Hepatocyte (in vitro differentiated cells): ENCODE measurements around the gene PLOD2. TPM values are rescaled to one million over a fixed set of nuclear protein-coding genes. Genes with fewer than 3 reads are reported as not detected.

ENCODE experiments used
- DNase-seq: peaks from one replicate; pipeline ENCODE4 v3.0.0-alpha.2; 2016; ENCODE audit warnings: low spot score
- H2AFZ ChIP-seq: fragments of 200-600 bp; sonication (generic); 2 replicates; pipeline ENCODE4 v1.6.0; 2016; ENCODE audit warnings: antibody characterized with exemption, mild to moderate bottlenecking
- H3K27ac ChIP-seq: fragments of 200-600 bp; sonication (generic); 2 replicates; pipeline ENCODE4 v1.5.1; 2016; ENCODE audit warnings: mild to moderate bottlenecking
- H3K27me3 ChIP-seq: fragments of 200-600 bp; sonication (generic); 2 replicates; pipeline ENCODE4 v1.6.1; 2016
- H3K36me3 ChIP-seq: fragments of 200-600 bp; sonication (generic); replicated peaks from 2 replicates; pipeline ENCODE4 v1.5.1; 2016; ENCODE audit warnings: low read depth; ENCODE audit not compliant: insufficient read depth
- H3K4me1 ChIP-seq: fragments of 200-600 bp; sonication (generic); 2 replicates; pipeline ENCODE4 v1.5.1; 2016; ENCODE audit warnings: mild to moderate bottlenecking, moderate library complexity; ENCODE audit not compliant: insufficient read depth
- H3K4me2 ChIP-seq: fragments of 200-600 bp; sonication (generic); 2 replicates; pipeline ENCODE4 v1.6.0; 2016
- H3K4me3 ChIP-seq: fragments of 200-600 bp; sonication (generic); 2 replicates; pipeline ENCODE4 v1.5.1; 2016; ENCODE audit warnings: mild to moderate bottlenecking
- H3K79me2 ChIP-seq: fragments of 200-600 bp; sonication (generic); 2 replicates; pipeline ENCODE4 v1.6.0; 2017; ENCODE audit warnings: mild to moderate bottlenecking
- H3K9me2 ChIP-seq: fragments of 200-600 bp; sonication (generic); replicated peaks from 2 replicates; pipeline ENCODE4 v1.6.0; 2017; ENCODE audit warnings: mild to moderate bottlenecking; ENCODE audit not compliant: insufficient read depth
- H3K9me3 ChIP-seq: fragments of 200-600 bp; sonication (generic); 2 replicates; pipeline ENCODE4 v1.5.1; 2016; ENCODE audit warnings: low read depth, mild to moderate bottlenecking
- H4K20me1 ChIP-seq: fragments of 200-600 bp; sonication (generic); 2 replicates; pipeline ENCODE4 v1.6.0; 2016; ENCODE audit warnings: mild to moderate bottlenecking; ENCODE audit not compliant: insufficient read depth, poor library complexity, severe bottlenecking
- EZH2 ChIP-seq: fragments of 200-600 bp; sonication (generic); IDR thresholded peaks from 2 replicates; pipeline ENCODE4 v1.6.1; 2016; ENCODE audit warnings: antibody characterized with exemption, mild to moderate bottlenecking, borderline replicate concordance
- EZH2phosphoT487 ChIP-seq: fragments of 200-600 bp; sonication (generic); IDR thresholded peaks from one replicate; pipeline ENCODE4 v1.6.1; 2018; ENCODE audit warnings: antibody characterized with exemption, mild to moderate bottlenecking, low read depth, moderate library complexity; ENCODE audit not compliant: unreplicated experiment, severe bottlenecking
- WGBS: methylation state at CpG from one replicate; pipeline ENCODE4 v1.1.6; 2016; ENCODE audit warnings: low lambda C conversion rate; ENCODE audit errors: missing lambda C conversion rate; 5-methylcytosine and 5-hydroxymethylcytosine counted together
- polyA plus RNA-seq: library from polyadenylated mRNA; unstranded; fragments of >200 nt; fragmentation: Nextera tagmentation; extraction: Ambion mirVana; gene quantifications from 2 replicates; pipeline ENCODE4 v1.2.1, GENCODE V29; 2016
- total RNA-seq: library from RNA; depleted of rRNA; stranded (reverse); fragments of >200 nt; gene quantifications from 2 replicates; pipeline ENCODE4 v1.2.3, GENCODE V29; 2014
- TF ChIP-seq, protein P1 (sequence below): fragments of 200-600 bp; sonication (generic); IDR thresholded peaks from 2 replicates; pipeline ENCODE4 v1.5.1; 2016; ENCODE audit warnings: antibody characterized with exemption, mild to moderate bottlenecking; ENCODE audit not compliant: poor library complexity

PLOD2 gene
- total and polyA plus RNA-seq, 2 experiments from 2014 or later = 97.3 to 148 TPM

DNA sequence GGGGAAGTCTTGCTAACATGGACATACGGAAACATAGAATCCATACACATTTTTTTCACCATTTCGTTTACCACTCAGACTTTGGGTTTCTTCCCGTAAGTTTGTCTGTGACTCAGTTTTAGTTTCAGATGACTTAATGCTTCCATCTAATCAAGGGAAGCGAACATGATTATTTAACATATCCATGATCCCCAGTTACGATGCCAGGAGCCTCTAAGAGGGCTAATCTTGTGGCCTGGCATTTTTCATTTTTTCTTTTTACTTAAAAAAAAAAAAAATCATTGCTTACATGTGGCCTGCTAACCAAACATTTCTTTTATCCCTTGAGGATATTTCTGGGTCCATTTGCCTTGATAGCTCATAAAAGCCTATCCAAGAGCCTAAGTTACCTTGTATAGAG, 20.2 kb upstream of the PLOD2 start:
- Histone ChIP-seq H3K4me1 (no peaks in the 10 kb centered on the region), H3K9me3 (no peaks in the 10 kb centered on the region), H3K4me2 (no peak overlapping the region), H3K4me3 (no peak overlapping the region), H3K27me3 (no peaks in the 10 kb centered on the region), H4K20me1 (no peaks in the 10 kb centered on the region), H3K9me2 (no peaks in the 10 kb centered on the region), H3K36me3 (no peaks in the 10 kb centered on the region), H2AFZ (no peak overlapping the region), H3K79me2 (no peaks in the 10 kb centered on the region), H3K27ac (no peak overlapping the region)
- WGBS = 78% methylated on average over 5 of the region's 5 CpGs
- TF ChIP-seq EZH2phosphoT487 (no peak), EZH2 (no peak)
- TF ChIP-seq, protein P1, sequence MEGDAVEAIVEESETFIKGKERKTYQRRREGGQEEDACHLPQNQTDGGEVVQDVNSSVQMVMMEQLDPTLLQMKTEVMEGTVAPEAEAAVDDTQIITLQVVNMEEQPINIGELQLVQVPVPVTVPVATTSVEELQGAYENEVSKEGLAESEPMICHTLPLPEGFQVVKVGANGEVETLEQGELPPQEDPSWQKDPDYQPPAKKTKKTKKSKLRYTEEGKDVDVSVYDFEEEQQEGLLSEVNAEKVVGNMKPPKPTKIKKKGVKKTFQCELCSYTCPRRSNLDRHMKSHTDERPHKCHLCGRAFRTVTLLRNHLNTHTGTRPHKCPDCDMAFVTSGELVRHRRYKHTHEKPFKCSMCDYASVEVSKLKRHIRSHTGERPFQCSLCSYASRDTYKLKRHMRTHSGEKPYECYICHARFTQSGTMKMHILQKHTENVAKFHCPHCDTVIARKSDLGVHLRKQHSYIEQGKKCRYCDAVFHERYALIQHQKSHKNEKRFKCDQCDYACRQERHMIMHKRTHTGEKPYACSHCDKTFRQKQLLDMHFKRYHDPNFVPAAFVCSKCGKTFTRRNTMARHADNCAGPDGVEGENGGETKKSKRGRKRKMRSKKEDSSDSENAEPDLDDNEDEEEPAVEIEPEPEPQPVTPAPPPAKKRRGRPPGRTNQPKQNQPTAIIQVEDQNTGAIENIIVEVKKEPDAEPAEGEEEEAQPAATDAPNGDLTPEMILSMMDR = no peak
- DNase-seq = no peak

DNA sequence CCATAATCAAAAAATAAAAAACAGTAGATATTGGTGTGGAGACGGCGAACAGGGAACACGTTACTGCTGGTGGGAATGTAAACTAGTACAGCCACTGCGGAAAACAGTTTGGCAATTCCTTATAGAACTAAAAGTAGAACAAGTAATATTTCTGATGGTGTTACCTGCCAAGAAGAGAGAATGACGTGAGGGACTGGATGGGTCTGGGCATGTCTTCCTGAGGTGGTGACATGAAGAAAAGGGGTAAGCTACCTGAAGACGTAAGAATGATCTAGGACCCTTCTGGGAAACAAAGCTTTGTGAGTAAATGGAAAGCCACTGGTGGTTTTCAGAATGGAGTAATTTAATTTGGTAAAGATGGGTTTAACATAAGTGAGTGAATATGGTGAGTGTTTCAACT, 19.4 kb upstream of the PLOD2 start:
- Histone ChIP-seq H3K27me3 (no peaks in the 10 kb centered on the region), H3K4me2 (no peak overlapping the region), H3K36me3 (no peaks in the 10 kb centered on the region), H4K20me1 (no peaks in the 10 kb centered on the region), H3K27ac (no peak overlapping the region), H3K9me3 (no peaks in the 10 kb centered on the region), H3K79me2 (no peaks in the 10 kb centered on the region), H3K9me2 (no peaks in the 10 kb centered on the region), H2AFZ (no peak overlapping the region), H3K4me3 (no peak overlapping the region), H3K4me1 (no peaks in the 10 kb centered on the region)
- 97% methylated on average over 6 of the region's 6 CpGs for WGBS
- TF ChIP-seq, protein P1 = no peak
- TF ChIP-seq EZH2phosphoT487 (no peak), EZH2 (no peak)
- no peak for DNase-seq

DNA sequence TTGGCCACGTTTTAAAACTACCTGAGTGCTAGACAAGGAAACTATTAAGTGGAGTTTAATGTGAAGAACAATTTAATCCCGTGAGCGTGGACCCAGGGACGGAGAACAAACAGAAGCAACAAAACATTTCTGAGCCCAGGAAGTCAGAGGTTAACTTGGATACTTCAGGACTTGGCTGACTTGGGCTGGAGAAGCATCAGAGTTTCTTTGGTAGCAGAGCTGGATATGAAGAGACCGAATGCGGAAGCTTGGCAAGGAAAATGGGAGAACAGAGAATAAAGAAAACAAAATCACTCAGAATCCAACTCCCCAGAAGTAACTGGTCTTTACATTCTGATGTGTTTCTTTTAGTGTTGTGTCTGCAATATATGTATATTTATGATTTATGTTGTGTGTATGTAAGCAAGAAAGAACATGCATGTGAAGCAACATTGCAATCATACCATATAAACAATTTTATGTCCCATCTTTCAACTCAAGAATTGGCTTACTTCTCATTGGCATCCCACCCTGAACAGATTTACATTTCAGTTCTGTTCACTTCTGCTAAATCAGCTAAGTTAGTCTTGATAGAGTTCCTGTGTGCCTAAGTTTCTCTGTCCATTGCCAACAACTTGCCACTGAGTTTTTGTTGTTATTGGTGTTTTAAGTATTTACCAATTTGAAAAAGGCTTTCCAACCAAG, 17.2 kb upstream of the PLOD2 start:
- Histone ChIP-seq H3K27ac (no peak overlapping the region), H3K27me3 (no peaks in the 10 kb centered on the region), H3K36me3 (no peaks in the 10 kb centered on the region), H3K9me3 (no peaks in the 10 kb centered on the region), H2AFZ (no peak overlapping the region), H4K20me1 (no peaks in the 10 kb centered on the region), H3K4me2 (no peak overlapping the region), H3K79me2 (no peaks in the 10 kb centered on the region), H3K4me1 (peaks cover under 1% of the 10 kb centered on the region), H3K9me2 (no peaks in the 10 kb centered on the region), H3K4me3 (no peak overlapping the region)
- TF ChIP-seq, protein P1 = no peak
- no peak for TF ChIP-seq EZH2
- TF ChIP-seq EZH2phosphoT487 = no peak
- no peak for DNase-seq
- WGBS = 84% methylated on average over 6 of the region's 6 CpGs
